Mammary epithelial cell (primary cell): Measurements from ENCODE around the gene DHX16.

Source experiments
- CTCF ChIP-seq, 2 donors: IDR thresholded peaks in 1 of 2; conservative IDR thresholded peaks in 1 of 2; 2 replicates each; pipeline ENCODE4 v1.5.1; 2011 to 2012; ENCODE audit warnings: inconsistent platforms in 2 of 2, low read length in 2 of 2, mild to moderate bottlenecking in 2 of 2, control low read depth in 1 of 2, low read depth in 1 of 2; ENCODE audit not compliant: insufficient read depth in 1 of 2; ENCODE audit errors: extremely low read depth in 1 of 2
- EZH2 ChIP-seq: IDR thresholded peaks from 2 replicates; pipeline ENCODE4 v1.6.1; 2012; ENCODE audit warnings: low read length, inconsistent platforms, borderline replicate concordance

- TF ChIP-seq CTCF (conservative IDR thresholded peaks at IDR 0.05 in 1 of 2, IDR thresholded peaks at IDR 0.05 in 1 of 2; ENCODE audit: extremely low read depth in 1 of 2, insufficient read depth in 1 of 2, low read depth in 1 of 2, low read length in 2 of 2) (no peak), EZH2 (no peak)
Observed at GRCh38 chr6:30612687-30613248, 60.0 kb downstream of the DHX16 start.
